Measurements from ENCODE around the gene ZBTB7C. TPM values are rescaled to one million over a fixed set of nuclear protein-coding genes. Genes with fewer than 3 reads are reported as not detected.

Gene ZBTB7C
- total RNA-seq, 1 experiment from 2014 or later: 0.33 TPM

GRCh38 chr18:48302736-48303135 is 106.4 kb downstream of the ZBTB7C start:
- Histone ChIP-seq H3K9me3 (ENCODE audit: control insufficient read depth, low read depth, low read length) (no peaks in the 10 kb centered on the region), H2BK12ac (ENCODE audit: insufficient read length, low read depth, low read length) (no peak overlapping the region), H3K4me2 (ENCODE audit: insufficient read depth, insufficient read length, low read length) (no peak overlapping the region), H2AK5ac (ENCODE audit: insufficient read length, low read length) (no peak overlapping the region), H2AFZ (ENCODE audit: low read length) (no peak overlapping the region), H2BK20ac (ENCODE audit: low read depth, low read length, poor library complexity, severe bottlenecking) (no peak overlapping the region), H2BK5ac (ENCODE audit: insufficient read length, low read length) (no peak overlapping the region), H2BK120ac (ENCODE audit: low read depth, low read length, poor library complexity, severe bottlenecking) (no peak overlapping the region), H3K23ac (ENCODE audit: insufficient read length, low read depth, low read length) (no peak overlapping the region), H4K5ac (ENCODE audit: insufficient read length, low read depth, low read length) (no peak overlapping the region), H3K23me2 (ENCODE audit: insufficient read length, low read depth, low read length, poor library complexity, severe bottlenecking) (no peaks in the 10 kb centered on the region), H3K14ac (ENCODE audit: insufficient read depth, low read length) (no peak overlapping the region), H3K4me1 (ENCODE audit: insufficient read depth, low read length) (peaks cover 6% of the 10 kb centered on the region; the same call in 1 of the 2 replicates), H3K79me1 (ENCODE audit: insufficient read depth, low read depth, low read length, poor library complexity, severe bottlenecking) (no peaks in the 10 kb centered on the region), H4K91ac (ENCODE audit: insufficient read length, low read depth, low read length) (no peak overlapping the region), H3K27me3 (ENCODE audit: insufficient read depth, low read length) (no peaks in the 10 kb centered on the region), H2BK15ac (ENCODE audit: low read depth, low read length) (no peak overlapping the region), H4K8ac (replicated peaks; ENCODE audit: insufficient read length, low read depth, low read length) (no peak overlapping the region), H3K79me2 (ENCODE audit: insufficient read depth, low read length) (no peaks in the 10 kb centered on the region), H3K27ac (ENCODE audit: insufficient read length, low read depth, low read length) (no peak overlapping the region), H3K4ac (ENCODE audit: low read depth, low read length) (no peak overlapping the region), H3T11ph (ENCODE audit: low read length) (no peak overlapping the region), H3K18ac (ENCODE audit: insufficient read length, low read depth, low read length) (no peak overlapping the region), H3K9ac (ENCODE audit: extremely low read depth, insufficient read length, low read length) (no peak overlapping the region), H3K56ac (ENCODE audit: insufficient read length, low read depth, low read length) (no peak overlapping the region), H4K20me1 (ENCODE audit: control insufficient read depth, insufficient read depth, insufficient read length) (peaks cover 2% of the 10 kb centered on the region)
- H3K4me3 Mint-ChIP-seq: no peak overlapping the region
- no peaks in the 10 kb centered on the region for H3K36me3 Mint-ChIP-seq (ENCODE audit: insufficient read depth in 1 of 3, low read depth in 3 of 3)
- H3K27ac Mint-ChIP-seq: no peak overlapping the region
- DNase-seq: no peak
- H3K4me1 Mint-ChIP-seq: peaks cover 11 to 21% of the 10 kb centered on the region in 2 experiments
- H3K27me3 Mint-ChIP-seq (ENCODE audit: low read depth): peaks cover 2% of the 10 kb centered on the region; the same call in 1 of the 2 replicates
- TF ChIP-seq, protein P1, sequence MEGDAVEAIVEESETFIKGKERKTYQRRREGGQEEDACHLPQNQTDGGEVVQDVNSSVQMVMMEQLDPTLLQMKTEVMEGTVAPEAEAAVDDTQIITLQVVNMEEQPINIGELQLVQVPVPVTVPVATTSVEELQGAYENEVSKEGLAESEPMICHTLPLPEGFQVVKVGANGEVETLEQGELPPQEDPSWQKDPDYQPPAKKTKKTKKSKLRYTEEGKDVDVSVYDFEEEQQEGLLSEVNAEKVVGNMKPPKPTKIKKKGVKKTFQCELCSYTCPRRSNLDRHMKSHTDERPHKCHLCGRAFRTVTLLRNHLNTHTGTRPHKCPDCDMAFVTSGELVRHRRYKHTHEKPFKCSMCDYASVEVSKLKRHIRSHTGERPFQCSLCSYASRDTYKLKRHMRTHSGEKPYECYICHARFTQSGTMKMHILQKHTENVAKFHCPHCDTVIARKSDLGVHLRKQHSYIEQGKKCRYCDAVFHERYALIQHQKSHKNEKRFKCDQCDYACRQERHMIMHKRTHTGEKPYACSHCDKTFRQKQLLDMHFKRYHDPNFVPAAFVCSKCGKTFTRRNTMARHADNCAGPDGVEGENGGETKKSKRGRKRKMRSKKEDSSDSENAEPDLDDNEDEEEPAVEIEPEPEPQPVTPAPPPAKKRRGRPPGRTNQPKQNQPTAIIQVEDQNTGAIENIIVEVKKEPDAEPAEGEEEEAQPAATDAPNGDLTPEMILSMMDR (conservative IDR thresholded peaks at IDR 0.05): no peak
- no peaks in the 10 kb centered on the region; a peak in 1 of 5 replicates for H3K9me3 Mint-ChIP-seq
- WGBS (ENCODE audit: extremely low coverage, insufficient read length, low lambda C conversion rate): no CpG with 5 or more reads among the region's 3 CpGs

Data from H9 (cell line).